Tibial nerve (tissue), 4 donors: ENCODE data around the gene ITIH6. TPM values are rescaled to one million over a fixed set of nuclear protein-coding genes. Genes with fewer than 3 reads are reported as not detected.
"Not testable (repeated sequence)": the region's sequence is repeated elsewhere in the genome, so short reads cannot be mapped to it uniquely, and the experiment has no call there.

Experiments
- DNase-seq, 2 donors: peaks; one replicate each; pipeline ENCODE4 v3.0.0-alpha.2; 2019; ENCODE audit warnings: low spot score in 2 of 2
- H3K27ac ChIP-seq, 4 donors: fragments of 200-600 bp; sonication (generic) in 3 of 4; one replicate each; pipeline ENCODE4 v1.5.1; 2017 to 2019; ENCODE audit warnings: mild to moderate bottlenecking in 1 of 4
- H3K27me3 ChIP-seq, 2 donors: fragments of 200-600 bp; sonication (generic) in 1 of 2; one replicate each; pipeline versions ENCODE4 v1.5.1 to v1.6.0; 2017 to 2019
- H3K36me3 ChIP-seq, 3 donors: fragments of 200-600 bp; sonication (generic); one replicate each; pipeline ENCODE4 v1.5.1; 2018 to 2019
- H3K4me1 ChIP-seq, 4 donors: fragments of 200-600 bp; sonication (generic) in 3 of 4; one replicate each; pipeline ENCODE4 v1.5.1; 2017 to 2019
- H3K4me3 ChIP-seq, 4 donors: fragments of 200-600 bp; sonication (generic) in 3 of 4; one replicate each; pipeline ENCODE4 v1.5.1; 2017 to 2019; ENCODE audit warnings: mild to moderate bottlenecking in 1 of 4, moderate library complexity in 1 of 4
- H3K9me3 ChIP-seq, 4 donors: fragments of 200-600 bp; sonication (generic) in 3 of 4; one replicate each; pipeline ENCODE4 v1.5.1; 2017 to 2019
- CTCF ChIP-seq, 5 experiments: fragments of 200-600 bp in 3 of 5; fragments of 450-650 bp in 2 of 5; sonication (generic) in 3 of 5; IDR thresholded peaks; one replicate each; pipeline ENCODE4 v1.5.1; 2016 to 2019; ENCODE audit warnings: antibody characterized with exemption in 5 of 5, mild to moderate bottlenecking in 3 of 5, moderate library complexity in 2 of 5
- EP300 ChIP-seq, 2 donors: sonication (generic); formaldehyde crosslinking; IDR thresholded peaks; one replicate each; pipeline ENCODE4 v1.6.1; 2017; ENCODE audit warnings: antibody characterized with exemption in 2 of 2, mild to moderate bottlenecking in 1 of 2
- POLR2A ChIP-seq, 2 donors: fragments of 450-650 bp; IDR thresholded peaks; one replicate each; pipeline ENCODE4 v1.6.1; 2017; ENCODE audit warnings: antibody characterized with exemption in 2 of 2, mild to moderate bottlenecking in 2 of 2, moderate library complexity in 2 of 2
- WGBS, 2 donors: methylation state at CpG; one replicate each; pipeline ENCODE4 v1.1.5; 2018; 5-methylcytosine and 5-hydroxymethylcytosine counted together
- total RNA-seq, 4 donors: library from RNA; depleted of rRNA; stranded (reverse); fragments of >200 nt; gene quantifications; one replicate each; pipeline ENCODE4 v1.1.0, GENCODE V29; 2016

The ITIH6 gene
- not detected for total RNA-seq

- Histone ChIP-seq H3K9me3 (no peaks in the 10 kb centered on the region), H3K4me3 (no peak within 1 kb of the TSS)
- no peak for TF ChIP-seq CTCF (IDR thresholded peaks at IDR 0.05)
- TF ChIP-seq POLR2A (IDR thresholded peaks at IDR 0.05), result no peak
- TF ChIP-seq EP300 (IDR thresholded peaks at IDR 0.05), result no peak
These were observed at the start of gene ITIH6 for GRCh38 chrX:54798137-54798536. Gene ITIH6, minus strand, starts transcription at chrX:54798255. Its CDS starts 45 bp downstream, at chrX:54798210.

GRCh38 chrX:54847700-54848099 is 49.6 kb upstream of the ITIH6 start:
- not testable (repeated sequence) for H3K27me3 ChIP-seq, H3K4me1 ChIP-seq, DNase-seq, H3K27ac ChIP-seq, H3K9me3 ChIP-seq, H3K4me3 ChIP-seq, H3K36me3 ChIP-seq
- WGBS, 2 donors, result 80 to 92% methylated on average over 2 of the region's 2 CpGs

More at GRCh38 chrX:54798137-54798536, at the start of gene ITIH6:
- H3K36me3 ChIP-seq, result no peaks in the 10 kb centered on the region
- no peak within 1 kb of the TSS for H3K27ac ChIP-seq
- DNase-seq, result no peak
- H3K27me3 ChIP-seq, result no peaks in the 10 kb centered on the region
- peaks cover 0 to 4% (median 0%) of the 10 kb centered on the region in 4 donors for H3K4me1 ChIP-seq
- WGBS, 2 donors, result 58 to 67% methylated on average over 1 to 2 of the region's 2 CpGs

GRCh38 chrX:54843050-54843449 is 45.0 kb upstream of the ITIH6 start:
- 75 to 97% methylated on average over 2 of the region's 2 CpGs for WGBS, 2 donors
- Histone ChIP-seq H3K4me1 (no peaks in the 10 kb centered on the region), H3K27ac (no peak overlapping the region), H3K36me3 (no peaks in the 10 kb centered on the region), H3K4me3 (no peak overlapping the region), H3K27me3 (no peaks in the 10 kb centered on the region), H3K9me3 (no peaks in the 10 kb centered on the region)
- TF ChIP-seq EP300 (IDR thresholded peaks at IDR 0.05), result no peak
- no peak for TF ChIP-seq POLR2A (IDR thresholded peaks at IDR 0.05)
- no peak for TF ChIP-seq CTCF (IDR thresholded peaks at IDR 0.05)
- DNase-seq, result no peak

GRCh38 chrX:54842607-54843006 is 44.6 kb upstream of the ITIH6 start:
- H3K27me3 ChIP-seq, result no peaks in the 10 kb centered on the region
- WGBS, 2 donors, result 74 to 83% methylated on average over 1 of the region's 1 CpG
- H3K36me3 ChIP-seq, result no peaks in the 10 kb centered on the region
- H3K9me3 ChIP-seq, result no peaks in the 10 kb centered on the region
- TF ChIP-seq POLR2A (IDR thresholded peaks at IDR 0.05) (no peak), EP300 (IDR thresholded peaks at IDR 0.05) (no peak), CTCF (IDR thresholded peaks at IDR 0.05) (no peak)
- H3K4me1 ChIP-seq, result no peaks in the 10 kb centered on the region
- H3K27ac ChIP-seq, result no peak overlapping the region
- no peak for DNase-seq
- H3K4me3 ChIP-seq, result no peak overlapping the region

GRCh38 chrX:54841184-54841874 is 43.3 kb upstream of the ITIH6 start:
- not testable (repeated sequence) for H3K9me3 ChIP-seq, H3K27me3 ChIP-seq, H3K27ac ChIP-seq, H3K36me3 ChIP-seq, H3K4me1 ChIP-seq, DNase-seq, H3K4me3 ChIP-seq
- 30 to 32% methylated on average over 1 to 3 of the region's 3 CpGs for WGBS, 2 donors

- Histone ChIP-seq H3K27me3 (no peaks in the 10 kb centered on the region), H3K4me3 (no peak overlapping the region), H3K9me3 (no peaks in the 10 kb centered on the region), H3K4me1 (no peaks in the 10 kb centered on the region), H3K27ac (no peak overlapping the region), H3K36me3 (no peaks in the 10 kb centered on the region)
- DNase-seq, result no peak
- TF ChIP-seq EP300 (IDR thresholded peaks at IDR 0.05) (no peak), POLR2A (IDR thresholded peaks at IDR 0.05) (no peak), CTCF (IDR thresholded peaks at IDR 0.05) (no peak)
- 77 to 100% methylated on average over 3 of the region's 3 CpGs for WGBS, 2 donors
These were observed 40.5 kb upstream of the ITIH6 start for GRCh38 chrX:54838583-54838982.
